ENCODE measurements around the gene PXMP2. TPM values are rescaled to one million over a fixed set of nuclear protein-coding genes. Genes with fewer than 3 reads are reported as not detected.

The PXMP2 gene
- total and polyA plus RNA-seq, 2 of the 8 experiments (the other 6 are each of a cell fraction or from before 2014, with no cell fraction given) = 13.8 to 15.1 TPM

DNA sequence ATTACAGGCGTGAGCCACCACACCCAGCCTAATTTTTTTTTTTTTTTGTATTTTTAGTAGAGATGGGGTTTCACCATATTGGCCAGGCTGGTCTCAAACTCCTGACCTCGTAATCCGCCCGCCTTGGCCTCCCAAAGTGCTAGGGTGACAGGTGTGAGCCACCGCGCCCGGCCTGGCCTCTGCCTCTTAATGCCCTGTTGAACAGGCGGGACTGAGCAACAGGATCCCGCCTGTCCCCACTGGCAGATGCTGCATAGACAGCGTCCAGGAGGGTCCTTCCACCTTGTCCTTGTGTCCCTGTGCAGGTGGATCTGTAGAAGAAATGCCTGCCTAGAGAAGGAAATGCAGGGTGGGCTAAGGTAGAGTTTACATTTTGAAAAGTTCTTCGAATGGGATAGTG lies 29.0 kb downstream of the PXMP2 start (continued):
- no peak for TF ChIP-seq SP1 (IDR thresholded peaks at IDR 0.05; ENCODE audit: low read depth, low read length)
